Measurements from ENCODE around the gene SMAD2.

GRCh38 chr18:47873625-47874024, 56.8 kb downstream of the SMAD2 start:
- TF ChIP-seq CHD2 (IDR thresholded peaks at IDR 0.05; ENCODE audit: low read length, partially characterized antibody) = no peak
- TF ChIP-seq CTCF (IDR thresholded peaks at IDR 0.05) = no peak
- no peak for TF ChIP-seq REST (IDR thresholded peaks at IDR 0.05)
- TF ChIP-seq POLR2A (IDR thresholded peaks at IDR 0.05; ENCODE audit: low read length) = no peak
